ENCODE results near the gene SLC22A12.

SLC22A12 gene

GRCh38 chr11:64629103-64629502 lies 38.1 kb downstream of the SLC22A12 start:
- no peak overlapping the region for H3K27ac Mint-ChIP-seq
- peaks cover 4 to 8% of the 10 kb centered on the region in 2 donors for H3K27me3 Mint-ChIP-seq

GRCh38 chr11:64629796-64630562 lies 39.0 kb downstream of the SLC22A12 start:
- ATAC-seq (replicated peaks) (no peak), DNase-seq (no peak)
- H3K9me3 Mint-ChIP-seq = no peaks in the 10 kb centered on the region
- H3K36me3 Mint-ChIP-seq = no peaks in the 10 kb centered on the region
- peaks cover 24 to 33% of the 10 kb centered on the region in 2 donors for H3K4me1 Mint-ChIP-seq
- H3K27me3 Mint-ChIP-seq = peaks cover 13 to 16% of the 10 kb centered on the region in 2 donors
- H3K27ac Mint-ChIP-seq = no peak overlapping the region
- H3K4me3 Mint-ChIP-seq = no peak overlapping the region

More at GRCh38 chr11:64629103-64629502, 38.1 kb downstream of the SLC22A12 start:
- H3K36me3 Mint-ChIP-seq = no peaks in the 10 kb centered on the region
- no peak overlapping the region for H3K4me3 Mint-ChIP-seq
- H3K9me3 Mint-ChIP-seq = no peaks in the 10 kb centered on the region
- DNase-seq (no peak), ATAC-seq (replicated peaks) (no peak)
- H3K4me1 Mint-ChIP-seq = peaks cover 30 to 36% of the 10 kb centered on the region in 2 donors

GRCh38 chr11:64631675-64632074 lies 40.7 kb downstream of the SLC22A12 start:
- Mint-ChIP-seq H3K27ac (no peak overlapping the region), H3K4me1 (peaks cover 16 to 18% of the 10 kb centered on the region in 2 donors), H3K9me3 (no peaks in the 10 kb centered on the region), H3K27me3 (peaks cover 16 to 21% of the 10 kb centered on the region in 2 donors), H3K36me3 (no peaks in the 10 kb centered on the region), H3K4me3 (no peak overlapping the region)
- ATAC-seq (replicated peaks) (peak; percentile 70 to 75), DNase-seq (no peak)

GRCh38 chr11:64632237-64632636 lies 41.2 kb downstream of the SLC22A12 start:
- Mint-ChIP-seq H3K9me3 (no peaks in the 10 kb centered on the region), H3K27me3 (peaks cover 16 to 21% of the 10 kb centered on the region in 2 donors), H3K4me3 (no peak overlapping the region), H3K36me3 (no peaks in the 10 kb centered on the region), H3K27ac (no peak overlapping the region), H3K4me1 (peaks cover 15 to 16% of the 10 kb centered on the region in 2 donors)
- ATAC-seq (replicated peaks) (no peak), DNase-seq (no peak)

GRCh38 chr11:64632654-64633053 lies 41.6 kb downstream of the SLC22A12 start:
- ATAC-seq (replicated peaks) = no peak
- no peak overlapping the region for H3K27ac Mint-ChIP-seq
- no peaks in the 10 kb centered on the region for H3K36me3 Mint-ChIP-seq
- H3K4me1 Mint-ChIP-seq = peaks cover 14 to 16% of the 10 kb centered on the region in 2 donors
- no peaks in the 10 kb centered on the region for H3K9me3 Mint-ChIP-seq
- H3K4me3 Mint-ChIP-seq = no peak overlapping the region
- H3K27me3 Mint-ChIP-seq = peaks cover 16 to 21% of the 10 kb centered on the region in 2 donors
- no peak for DNase-seq

GRCh38 chr11:64633555-64634159 lies 42.6 kb downstream of the SLC22A12 start:
- H3K4me3 Mint-ChIP-seq = no peak overlapping the region
- peaks cover 16 to 20% of the 10 kb centered on the region in 2 donors for H3K4me1 Mint-ChIP-seq

GRCh38 chr11:64637334-64638017 lies 46.5 kb downstream of the SLC22A12 start:
- Mint-ChIP-seq H3K4me1 (peaks cover 14% of the 10 kb centered on the region in 2 donors), H3K27ac (no peak overlapping the region), H3K9me3 (no peaks in the 10 kb centered on the region), H3K4me3 (peak overlapping the region; percentile 47 to 48), H3K36me3 (no peaks in the 10 kb centered on the region), H3K27me3 (peaks cover 21% of the 10 kb centered on the region in 2 donors)
- ATAC-seq (replicated peaks) (no peak), DNase-seq (no peak)

More at GRCh38 chr11:64633555-64634159, 42.6 kb downstream of the SLC22A12 start:
- Mint-ChIP-seq H3K27ac (no peak overlapping the region), H3K9me3 (no peaks in the 10 kb centered on the region), H3K27me3 (peaks cover 17 to 21% of the 10 kb centered on the region in 2 donors), H3K36me3 (no peaks in the 10 kb centered on the region)
- DNase-seq (no peak), ATAC-seq (replicated peaks) (no peak)

- peaks cover 14% of the 10 kb centered on the region in 2 donors for H3K4me1 Mint-ChIP-seq
- H3K36me3 Mint-ChIP-seq = no peaks in the 10 kb centered on the region
- ATAC-seq (replicated peaks) (peak; percentile 76 to 78), DNase-seq (no peak)
- H3K9me3 Mint-ChIP-seq = no peaks in the 10 kb centered on the region
- peak overlapping the region; percentile 47 to 48 for H3K4me3 Mint-ChIP-seq
- no peak overlapping the region for H3K27ac Mint-ChIP-seq
- H3K27me3 Mint-ChIP-seq = peaks cover 21% of the 10 kb centered on the region in 2 donors
Observed at GRCh38 chr11:64638018-64638665, 47.1 kb downstream of the SLC22A12 start.

GRCh38 chr11:64638829-64639228 lies 47.8 kb downstream of the SLC22A12 start:
- H3K36me3 Mint-ChIP-seq = no peaks in the 10 kb centered on the region
- no peak overlapping the region for H3K27ac Mint-ChIP-seq
- H3K4me1 Mint-ChIP-seq = peaks cover 11 to 12% of the 10 kb centered on the region in 2 donors
- ATAC-seq (replicated peaks) (peak; percentile 50 to 55), DNase-seq (no peak)
- peaks cover 17 to 21% of the 10 kb centered on the region in 2 donors for H3K27me3 Mint-ChIP-seq
- H3K9me3 Mint-ChIP-seq = no peaks in the 10 kb centered on the region
- H3K4me3 Mint-ChIP-seq = no peak overlapping the region

- H3K4me3 Mint-ChIP-seq = no peak overlapping the region
- no peaks in the 10 kb centered on the region for H3K36me3 Mint-ChIP-seq
- H3K27me3 Mint-ChIP-seq = peaks cover 18 to 21% of the 10 kb centered on the region in 2 donors
- no peak overlapping the region for H3K27ac Mint-ChIP-seq
- DNase-seq (no peak), ATAC-seq (replicated peaks) (no peak)
- H3K4me1 Mint-ChIP-seq = peaks cover 9 to 15% of the 10 kb centered on the region in 2 donors
- no peaks in the 10 kb centered on the region for H3K9me3 Mint-ChIP-seq
Observed at GRCh38 chr11:64639885-64640284, 48.9 kb downstream of the SLC22A12 start.

GRCh38 chr11:64641596-64642417 lies 50.8 kb downstream of the SLC22A12 start:
- no peak for ATAC-seq (replicated peaks)
- no peak overlapping the region for H3K4me3 Mint-ChIP-seq
- no peak overlapping the region for H3K27ac Mint-ChIP-seq

GRCh38 chr11:64642418-64642735 lies 51.4 kb downstream of the SLC22A12 start:
- ATAC-seq (replicated peaks) = no peak
- H3K9me3 Mint-ChIP-seq = no peaks in the 10 kb centered on the region

More at GRCh38 chr11:64641596-64642417, 50.8 kb downstream of the SLC22A12 start:
- DNase-seq = no peak
- H3K4me1 Mint-ChIP-seq = peaks cover 9 to 17% of the 10 kb centered on the region in 2 donors
- H3K9me3 Mint-ChIP-seq = no peaks in the 10 kb centered on the region
- peaks cover 31 to 35% of the 10 kb centered on the region in 2 donors for H3K27me3 Mint-ChIP-seq
- no peaks in the 10 kb centered on the region for H3K36me3 Mint-ChIP-seq

GRCh38 chr11:64642871-64643255 lies 51.8 kb downstream of the SLC22A12 start:
- peaks cover 38 to 39% of the 10 kb centered on the region in 2 donors for H3K27me3 Mint-ChIP-seq
- H3K4me1 Mint-ChIP-seq = peaks cover 6 to 12% of the 10 kb centered on the region in 2 donors
- no peak overlapping the region for H3K27ac Mint-ChIP-seq
- ATAC-seq (replicated peaks) (no peak), DNase-seq (no peak)
- no peak overlapping the region for H3K4me3 Mint-ChIP-seq
- H3K9me3 Mint-ChIP-seq = no peaks in the 10 kb centered on the region
- H3K36me3 Mint-ChIP-seq = no peaks in the 10 kb centered on the region

More at GRCh38 chr11:64642418-64642735, 51.4 kb downstream of the SLC22A12 start:
- no peak for DNase-seq
- peaks cover 9 to 16% of the 10 kb centered on the region in 2 donors for H3K4me1 Mint-ChIP-seq
- H3K27ac Mint-ChIP-seq = no peak overlapping the region
- H3K4me3 Mint-ChIP-seq = no peak overlapping the region
- H3K27me3 Mint-ChIP-seq = peaks cover 34 to 37% of the 10 kb centered on the region in 2 donors
- H3K36me3 Mint-ChIP-seq = no peaks in the 10 kb centered on the region

Measured in stimulated activated naive B cell treated with anti-CD40 and anti-IgM and Interleukin-4, amounts not matched to agents 10 μg/mL and 1 μg/mL and 100 μg/mL, for 72 hours (primary cell).